ENCODE data around the gene TRIM32.

TRIM32 gene

GRCh38 chr9:116656501-116656971, 30.6 kb upstream of the TRIM32 start:
- Histone ChIP-seq H3K79me2 (ENCODE audit: control insufficient read depth, insufficient read depth, low read length, unreplicated experiment) (no peaks in the 10 kb centered on the region), H2AFZ (ENCODE audit: low read length, unreplicated experiment) (peak overlapping the region; percentile 96), H3K4me3 (ENCODE audit: low read depth, low read length) (peak overlapping the region; percentile 30; the same call in 1 of the 2 replicates), H3K27me3 (ENCODE audit: insufficient read depth, low read length) (no peaks in the 10 kb centered on the region), H3K36me3 (ENCODE audit: insufficient read depth, low read length) (no peaks in the 10 kb centered on the region), H3K27ac (ENCODE audit: low read depth, low read length) (no peak overlapping the region), H3K4me1 (ENCODE audit: control insufficient read depth, insufficient read depth, low read length, unreplicated experiment) (peaks cover 31% of the 10 kb centered on the region)

GRCh38 chr9:116656977-116657376, 30.1 kb upstream of the TRIM32 start:
- Histone ChIP-seq H3K4me3 (ENCODE audit: low read depth, low read length) (peak overlapping the region; percentile 30; the same call in 1 of the 2 replicates), H3K36me3 (ENCODE audit: insufficient read depth, low read length) (no peaks in the 10 kb centered on the region), H3K27me3 (ENCODE audit: insufficient read depth, low read length) (no peaks in the 10 kb centered on the region), H3K4me1 (ENCODE audit: control insufficient read depth, insufficient read depth, low read length, unreplicated experiment) (peaks cover 32% of the 10 kb centered on the region), H3K79me2 (ENCODE audit: control insufficient read depth, insufficient read depth, low read length, unreplicated experiment) (no peaks in the 10 kb centered on the region), H2AFZ (ENCODE audit: low read length, unreplicated experiment) (peak overlapping the region; percentile 96), H3K27ac (ENCODE audit: low read depth, low read length) (no peak overlapping the region)

GRCh38 chr9:116658265-116658664, 28.8 kb upstream of the TRIM32 start:
- H3K79me2 ChIP-seq (ENCODE audit: control insufficient read depth, insufficient read depth, low read length, unreplicated experiment), result no peaks in the 10 kb centered on the region
- H3K4me3 ChIP-seq (ENCODE audit: low read depth, low read length), result no peak overlapping the region
- H2AFZ ChIP-seq (ENCODE audit: low read length, unreplicated experiment), result no peak overlapping the region
- peaks cover 32% of the 10 kb centered on the region for H3K4me1 ChIP-seq (ENCODE audit: control insufficient read depth, insufficient read depth, low read length, unreplicated experiment)
- H3K36me3 ChIP-seq (ENCODE audit: insufficient read depth, low read length), result no peaks in the 10 kb centered on the region
- no peak overlapping the region for H3K27ac ChIP-seq (ENCODE audit: low read depth, low read length)
- no peaks in the 10 kb centered on the region for H3K27me3 ChIP-seq (ENCODE audit: insufficient read depth, low read length)

DNA sequence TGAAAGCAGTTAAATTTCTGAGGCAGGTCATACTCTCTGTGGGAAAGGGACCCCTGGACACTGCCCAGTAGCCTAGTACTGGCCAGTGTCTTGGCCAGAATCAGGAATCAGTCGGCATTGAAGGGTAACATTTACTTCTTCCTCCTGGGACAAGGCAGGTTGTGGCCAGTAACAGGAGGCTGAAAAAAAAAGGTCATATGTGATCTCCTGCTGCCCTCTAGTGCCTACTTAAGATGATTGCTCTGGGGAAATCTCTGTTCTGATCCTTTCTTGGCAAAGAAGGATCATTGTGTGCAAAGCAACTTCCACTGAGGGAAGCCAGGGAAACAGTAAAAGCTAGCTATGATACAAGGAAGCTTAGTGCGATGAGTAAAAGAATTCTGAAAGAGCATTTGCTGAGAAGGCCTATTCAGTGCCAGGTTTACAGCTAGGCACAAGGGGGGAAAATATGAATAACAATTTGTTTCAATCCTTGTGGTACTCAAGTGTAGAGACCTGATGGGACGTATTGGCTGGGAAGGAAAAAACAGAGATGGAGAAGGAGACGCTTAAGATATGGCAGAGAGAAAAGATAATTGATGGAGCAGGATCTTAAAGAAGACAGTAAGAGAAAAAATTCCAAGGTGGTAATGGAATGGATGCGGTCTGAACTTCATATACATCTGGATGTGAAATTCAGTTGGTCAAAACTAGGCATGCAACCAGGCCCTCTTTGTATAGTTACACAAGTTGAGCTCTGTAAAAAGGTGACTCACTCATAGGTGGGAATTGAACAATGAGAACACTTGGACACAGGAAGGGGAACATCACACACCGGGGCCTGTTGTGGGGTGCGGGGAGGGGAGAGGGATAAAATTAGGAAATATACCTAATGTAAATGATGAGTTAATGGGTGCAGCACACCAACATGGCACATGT, 25.8 kb upstream of the TRIM32 start:
- H3K4me1 ChIP-seq (ENCODE audit: control insufficient read depth, insufficient read depth, low read length, unreplicated experiment), result peaks cover 29% of the 10 kb centered on the region
- H3K27me3 ChIP-seq (ENCODE audit: insufficient read depth, low read length), result no peaks in the 10 kb centered on the region
- H3K4me3 ChIP-seq (ENCODE audit: low read depth, low read length), result no peak overlapping the region
- H3K36me3 ChIP-seq (ENCODE audit: insufficient read depth, low read length), result no peaks in the 10 kb centered on the region
- H3K27ac ChIP-seq (ENCODE audit: low read depth, low read length), result no peak overlapping the region
- no peaks in the 10 kb centered on the region for H3K79me2 ChIP-seq (ENCODE audit: control insufficient read depth, insufficient read depth, low read length, unreplicated experiment)
- no peak overlapping the region for H2AFZ ChIP-seq (ENCODE audit: low read length, unreplicated experiment)

GRCh38 chr9:116662646-116663310, 24.3 kb upstream of the TRIM32 start:
- peaks cover 18% of the 10 kb centered on the region for H3K4me1 ChIP-seq (ENCODE audit: control insufficient read depth, insufficient read depth, low read length, unreplicated experiment)
- no peak overlapping the region for H2AFZ ChIP-seq (ENCODE audit: low read length, unreplicated experiment)
- H3K27ac ChIP-seq (ENCODE audit: low read depth, low read length), result no peak overlapping the region
- H3K79me2 ChIP-seq (ENCODE audit: control insufficient read depth, insufficient read depth, low read length, unreplicated experiment), result no peaks in the 10 kb centered on the region
- H3K4me3 ChIP-seq (ENCODE audit: low read depth, low read length), result no peak overlapping the region
- no peaks in the 10 kb centered on the region for H3K27me3 ChIP-seq (ENCODE audit: insufficient read depth, low read length)
- H3K36me3 ChIP-seq (ENCODE audit: insufficient read depth, low read length), result no peaks in the 10 kb centered on the region

DNA sequence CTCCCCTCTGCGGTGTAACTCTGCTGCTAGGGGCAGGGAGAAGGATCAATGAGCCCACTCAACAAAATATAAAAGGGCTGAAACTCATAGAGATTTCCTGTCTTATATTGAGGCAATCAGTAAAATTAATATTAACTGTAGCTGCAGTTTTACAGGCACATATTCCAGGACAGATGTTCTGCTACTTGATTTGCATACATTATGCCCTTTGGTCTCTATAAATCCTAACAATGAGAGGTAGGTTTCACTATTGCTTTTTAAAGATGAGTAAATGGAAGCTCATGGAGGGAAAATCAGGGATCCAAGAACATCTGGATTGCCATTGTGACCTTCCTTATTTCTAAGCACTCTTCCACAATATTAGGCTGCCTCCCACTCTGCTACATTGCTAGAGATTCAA, 23.5 kb upstream of the TRIM32 start:
- Histone ChIP-seq H3K27me3 (ENCODE audit: insufficient read depth, low read length) (no peaks in the 10 kb centered on the region), H3K4me1 (ENCODE audit: control insufficient read depth, insufficient read depth, low read length, unreplicated experiment) (peaks cover 17% of the 10 kb centered on the region), H3K27ac (ENCODE audit: low read depth, low read length) (no peak overlapping the region), H2AFZ (ENCODE audit: low read length, unreplicated experiment) (no peak overlapping the region), H3K36me3 (ENCODE audit: insufficient read depth, low read length) (no peaks in the 10 kb centered on the region), H3K4me3 (ENCODE audit: low read depth, low read length) (no peak overlapping the region), H3K79me2 (ENCODE audit: control insufficient read depth, insufficient read depth, low read length, unreplicated experiment) (no peaks in the 10 kb centered on the region)

DNA sequence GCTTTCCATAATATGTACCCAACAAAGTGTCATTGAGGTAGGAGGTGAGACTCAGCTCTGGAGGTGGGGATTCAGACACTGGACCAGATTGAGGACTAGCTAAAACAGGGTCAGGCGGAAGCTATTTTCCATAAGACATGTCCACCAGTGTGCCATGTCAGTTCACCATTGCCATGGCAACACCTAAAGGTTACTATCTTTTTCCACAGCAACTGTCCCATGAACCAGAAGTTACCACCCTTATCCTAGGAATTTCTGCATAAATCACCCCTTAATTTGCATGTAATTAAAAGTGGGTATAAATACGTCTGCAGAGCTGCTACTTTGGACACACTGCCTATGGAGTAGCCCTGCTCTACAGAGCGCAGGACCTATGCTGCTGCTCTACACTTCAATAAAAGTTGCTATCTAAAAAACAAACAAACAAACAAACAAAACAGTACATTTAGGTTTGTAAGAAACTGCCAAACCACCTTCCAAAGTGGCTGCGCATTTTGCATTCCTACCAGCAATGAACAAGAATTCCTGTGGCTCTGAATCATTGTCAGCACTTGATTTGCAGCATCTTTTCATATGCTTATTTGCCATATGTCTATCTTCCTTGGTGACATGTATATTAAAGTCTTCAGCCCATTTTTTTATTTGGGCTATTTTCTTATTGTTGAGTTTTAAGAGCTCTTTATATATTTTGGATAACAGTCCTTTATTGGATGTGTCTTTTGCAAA, 18.0 kb upstream of the TRIM32 start:
- H3K27me3 ChIP-seq (ENCODE audit: insufficient read depth, low read length), result no peaks in the 10 kb centered on the region
- H3K79me2 ChIP-seq (ENCODE audit: control insufficient read depth, insufficient read depth, low read length, unreplicated experiment), result no peaks in the 10 kb centered on the region
- H3K36me3 ChIP-seq (ENCODE audit: insufficient read depth, low read length), result 0 out of 2 replicates have a peak, but pooled peaks cover 4% of the 10 kb centered on the region
- H3K27ac ChIP-seq (ENCODE audit: low read depth, low read length), result no peak overlapping the region
- H2AFZ ChIP-seq (ENCODE audit: low read length, unreplicated experiment), result no peak overlapping the region
- no peaks in the 10 kb centered on the region for H3K4me1 ChIP-seq (ENCODE audit: control insufficient read depth, insufficient read depth, low read length, unreplicated experiment)
- H3K4me3 ChIP-seq (ENCODE audit: low read depth, low read length), result no peak overlapping the region

DNA sequence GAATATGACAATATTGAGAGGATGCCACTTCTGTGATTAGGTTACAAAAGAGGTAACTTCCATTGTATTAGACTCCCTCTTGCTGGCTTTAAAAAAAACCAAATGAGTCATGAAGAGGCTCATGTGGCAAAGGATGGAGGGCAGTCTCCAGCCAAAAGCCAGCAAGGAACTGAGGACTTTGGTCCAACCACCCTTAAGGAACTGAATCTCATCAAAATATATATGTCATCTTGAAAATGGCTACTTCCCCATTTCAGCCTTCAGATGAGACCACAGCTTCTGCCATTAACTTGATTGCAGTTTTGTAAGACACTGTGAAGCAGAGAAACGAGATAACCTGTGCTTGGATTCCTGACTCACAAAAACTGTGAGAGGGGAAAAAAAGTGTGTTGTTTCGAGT, 15.5 kb upstream of the TRIM32 start:
- H3K79me2 ChIP-seq (ENCODE audit: control insufficient read depth, insufficient read depth, low read length, unreplicated experiment), result no peaks in the 10 kb centered on the region
- no peaks in the 10 kb centered on the region for H3K4me1 ChIP-seq (ENCODE audit: control insufficient read depth, insufficient read depth, low read length, unreplicated experiment)
- H3K36me3 ChIP-seq (ENCODE audit: insufficient read depth, low read length), result 0 out of 2 replicates have a peak, but pooled peaks cover 4% of the 10 kb centered on the region
- H3K27ac ChIP-seq (ENCODE audit: low read depth, low read length), result no peak overlapping the region
- H2AFZ ChIP-seq (ENCODE audit: low read length, unreplicated experiment), result no peak overlapping the region
- H3K4me3 ChIP-seq (ENCODE audit: low read depth, low read length), result no peak overlapping the region
- no peaks in the 10 kb centered on the region for H3K27me3 ChIP-seq (ENCODE audit: insufficient read depth, low read length)

DNA sequence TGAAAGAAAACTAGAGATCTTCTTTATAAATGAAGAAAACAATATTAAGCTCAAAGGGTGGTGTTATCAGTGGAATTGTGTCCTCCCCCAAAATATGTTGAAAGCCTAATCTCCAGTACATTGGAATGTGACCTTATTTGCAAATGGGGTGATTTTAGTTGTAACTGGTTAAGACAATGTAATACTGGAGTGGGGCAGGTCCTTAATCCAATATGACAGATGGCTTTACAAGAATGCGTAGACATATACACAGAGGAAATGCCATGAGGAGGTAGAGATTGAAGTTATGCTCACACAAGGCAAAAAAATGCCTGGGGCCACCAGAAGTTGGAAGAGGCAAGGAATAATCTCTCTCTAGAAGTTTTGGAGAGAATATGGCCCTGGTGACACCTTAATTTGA, 13.7 kb upstream of the TRIM32 start:
- Histone ChIP-seq H3K27me3 (ENCODE audit: insufficient read depth, low read length) (no peaks in the 10 kb centered on the region), H3K27ac (ENCODE audit: low read depth, low read length) (no peak overlapping the region), H3K4me3 (ENCODE audit: low read depth, low read length) (no peak overlapping the region), H2AFZ (ENCODE audit: low read length, unreplicated experiment) (no peak overlapping the region), H3K36me3 (ENCODE audit: insufficient read depth, low read length) (0 out of 2 replicates have a peak, but pooled peaks cover 4% of the 10 kb centered on the region), H3K79me2 (ENCODE audit: control insufficient read depth, insufficient read depth, low read length, unreplicated experiment) (no peaks in the 10 kb centered on the region), H3K4me1 (ENCODE audit: control insufficient read depth, insufficient read depth, low read length, unreplicated experiment) (no peaks in the 10 kb centered on the region)

DNA sequence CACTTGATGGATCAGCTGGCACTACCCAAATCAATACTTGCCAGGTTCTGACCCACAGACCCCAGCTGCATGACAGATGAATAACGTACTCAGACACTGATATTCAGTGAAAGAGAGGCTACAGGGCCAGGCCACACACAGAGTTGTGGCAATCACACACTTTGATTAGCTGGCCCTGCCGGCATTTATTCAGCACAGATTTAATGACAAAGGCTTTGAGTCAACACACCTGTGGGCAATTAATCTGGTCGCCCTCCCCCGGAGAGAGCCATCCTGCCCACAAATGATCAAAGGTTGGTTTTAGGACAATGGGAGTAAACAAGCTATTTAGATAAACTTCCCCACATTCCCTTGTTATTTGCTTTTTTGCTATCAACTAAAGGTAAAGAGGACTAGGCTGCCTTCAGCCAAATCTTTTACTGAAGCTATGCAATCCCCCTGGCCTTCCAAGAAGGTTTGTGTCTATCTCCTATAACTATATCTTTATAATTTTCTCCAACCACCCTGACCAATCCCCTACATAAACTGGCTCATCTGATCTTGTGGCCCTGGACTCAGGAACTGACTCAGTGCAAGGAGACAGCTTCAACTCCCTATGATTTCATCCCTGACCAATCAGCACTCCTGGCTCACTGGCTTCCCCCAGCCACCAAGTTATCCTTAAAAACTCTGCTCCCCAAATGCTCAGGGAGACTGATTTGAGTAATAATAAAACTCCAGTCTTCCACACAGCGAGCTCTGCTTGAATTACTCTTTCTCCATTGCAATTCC, 12.7 kb upstream of the TRIM32 start:
- no peaks in the 10 kb centered on the region for H3K79me2 ChIP-seq (ENCODE audit: control insufficient read depth, insufficient read depth, low read length, unreplicated experiment)
- 0 out of 2 replicates have a peak, but pooled peaks cover 4% of the 10 kb centered on the region for H3K36me3 ChIP-seq (ENCODE audit: insufficient read depth, low read length)
- no peaks in the 10 kb centered on the region for H3K4me1 ChIP-seq (ENCODE audit: control insufficient read depth, insufficient read depth, low read length, unreplicated experiment)
- no peak overlapping the region for H3K4me3 ChIP-seq (ENCODE audit: low read depth, low read length)
- H2AFZ ChIP-seq (ENCODE audit: low read length, unreplicated experiment), result no peak overlapping the region
- no peaks in the 10 kb centered on the region for H3K27me3 ChIP-seq (ENCODE audit: insufficient read depth, low read length)
- no peak overlapping the region for H3K27ac ChIP-seq (ENCODE audit: low read depth, low read length)
